Measurements from ENCODE around the gene NRAP.

Gene NRAP

GRCh38 chr10:113644185-113645120 lies 19.4 kb downstream of the NRAP start:
- peak; percentile 74 for DNase-seq (ENCODE audit: low read depth)
- no peak overlapping the region for H3K4me3 ChIP-seq (ENCODE audit: control insufficient read depth, low read depth, low read length)
- TF ChIP-seq CTCF (conservative IDR thresholded peaks at IDR 0.05; ENCODE audit: control insufficient read depth, insufficient read depth, low read depth, low read length): no peak

GRCh38 chr10:113643183-113643582 lies 20.7 kb downstream of the NRAP start:
- no peak overlapping the region for H3K4me3 ChIP-seq (ENCODE audit: control insufficient read depth, low read depth, low read length)
- DNase-seq (ENCODE audit: low read depth): no peak
- TF ChIP-seq CTCF (conservative IDR thresholded peaks at IDR 0.05; ENCODE audit: control insufficient read depth, insufficient read depth, low read depth, low read length): no peak

DNA sequence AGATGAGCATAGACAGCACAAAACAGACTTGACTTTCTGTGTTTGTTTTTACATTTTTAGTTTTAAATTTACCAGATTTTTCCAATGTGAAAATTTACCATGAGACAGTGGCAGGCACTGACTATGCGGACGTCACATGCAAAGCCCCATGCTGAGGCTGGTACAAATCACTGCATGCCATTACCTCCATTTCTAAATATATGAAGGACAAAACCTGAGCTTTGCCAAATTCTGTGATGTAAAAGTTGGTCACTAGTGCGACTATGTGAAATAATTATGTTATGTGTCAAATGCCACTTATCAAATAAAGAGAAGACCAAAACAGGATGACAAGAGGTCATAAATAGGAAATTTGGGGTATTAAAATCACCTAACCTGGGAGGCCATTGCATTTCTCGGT lies 22.1 kb downstream of the NRAP start:
- no peak for TF ChIP-seq CTCF (conservative IDR thresholded peaks at IDR 0.05; ENCODE audit: control insufficient read depth, insufficient read depth, low read depth, low read length)
- H3K4me3 ChIP-seq (ENCODE audit: control insufficient read depth, low read depth, low read length): no peak overlapping the region
- DNase-seq (ENCODE audit: low read depth): no peak

- H3K4me3 ChIP-seq (ENCODE audit: control insufficient read depth, low read depth, low read length): no peak overlapping the region
- DNase-seq (ENCODE audit: low read depth): no peak
- no peak for TF ChIP-seq CTCF (conservative IDR thresholded peaks at IDR 0.05; ENCODE audit: control insufficient read depth, insufficient read depth, low read depth, low read length)
Observed at GRCh38 chr10:113639966-113640365, 23.9 kb downstream of the NRAP start.

DNA sequence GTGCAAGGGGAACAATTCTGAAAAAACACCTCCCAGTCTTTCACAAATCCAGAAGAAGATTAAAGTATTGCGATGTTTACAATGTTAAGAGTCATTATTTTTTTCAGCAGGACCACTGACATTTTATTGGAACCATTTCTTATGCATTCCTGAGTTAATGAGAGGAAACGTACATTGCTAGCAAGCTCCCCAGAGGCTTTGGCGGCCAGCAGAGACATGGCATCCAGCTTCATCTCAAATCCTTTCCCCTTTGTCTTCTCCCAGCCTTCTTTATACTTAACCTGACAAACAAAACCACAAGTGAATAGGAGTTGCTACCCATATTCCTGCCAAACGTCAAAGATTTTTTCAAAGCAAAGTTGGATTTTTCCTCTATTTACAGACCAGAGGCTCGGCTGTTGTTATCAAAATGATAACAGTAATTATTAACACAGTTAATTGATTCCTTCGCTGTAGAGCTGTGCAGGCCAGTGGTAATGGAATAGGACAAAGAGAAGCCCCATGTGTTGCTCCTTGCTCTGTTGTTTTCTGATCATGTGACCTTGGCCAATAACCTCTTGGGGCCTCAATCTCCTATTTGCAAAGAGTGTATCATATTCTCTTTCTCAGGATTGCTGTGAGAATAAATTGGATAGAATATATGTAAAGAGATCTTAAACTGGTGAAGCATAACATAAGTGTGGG lies 32.0 kb downstream of the NRAP start:
- TF ChIP-seq CTCF (conservative IDR thresholded peaks at IDR 0.05; ENCODE audit: control insufficient read depth, insufficient read depth, low read depth, low read length): no peak
- DNase-seq (ENCODE audit: low read depth): no peak
- H3K4me3 ChIP-seq (ENCODE audit: control insufficient read depth, low read depth, low read length): no peak overlapping the region

- DNase-seq (ENCODE audit: low read depth): no peak
- TF ChIP-seq CTCF (conservative IDR thresholded peaks at IDR 0.05; ENCODE audit: control insufficient read depth, insufficient read depth, low read depth, low read length): no peak
- no peak overlapping the region for H3K4me3 ChIP-seq (ENCODE audit: control insufficient read depth, low read depth, low read length)
Observed at GRCh38 chr10:113630929-113631533, 32.8 kb downstream of the NRAP start.
